Prostate gland (tissue), 2 donors: ENCODE measurements around the gene TBC1D9B. TPM values are rescaled to one million over a fixed set of nuclear protein-coding genes. Genes with fewer than 3 reads are reported as not detected.

Experiments used
- DNase-seq: peaks from one replicate; pipeline ENCODE4 v3.0.0-alpha.2; 2019; ENCODE audit warnings: low spot score
- H3K27ac ChIP-seq, 2 donors: fragments of 200-600 bp; sonication (generic); 2 replicates each; pipeline ENCODE4 v1.5.1; 2017 to 2019
- H3K27me3 ChIP-seq: fragments of 200-600 bp; sonication (generic); replicated peaks from 2 replicates; pipeline ENCODE4 v1.5.1; 2019; ENCODE audit not compliant: insufficient read depth
- H3K36me3 ChIP-seq, 2 donors: fragments of 200-600 bp; sonication (generic); 1 replicate in 1 of 2; 2 replicates in 1 of 2; pipeline versions ENCODE4 v1.5.1 to v1.8.1; 2017 to 2019
- H3K4me1 ChIP-seq: fragments of 200-600 bp; sonication (generic); replicated peaks from 2 replicates; pipeline ENCODE4 v1.5.1; 2019
- H3K4me3 ChIP-seq, 2 donors: fragments of 200-600 bp; sonication (generic); 2 replicates each; pipeline ENCODE4 v1.5.1; 2017 to 2019
- H3K9me3 ChIP-seq: fragments of 200-600 bp; sonication (generic); 2 replicates; pipeline ENCODE4 v1.5.1; 2017
- POLR2A ChIP-seq: fragments of 450-650 bp; IDR thresholded peaks from one replicate; pipeline ENCODE4 v1.6.1; 2016; ENCODE audit warnings: antibody characterized with exemption, mild to moderate bottlenecking
- POLR2AphosphoS5 ChIP-seq: sonication (generic); formaldehyde crosslinking; IDR thresholded peaks from one replicate; pipeline ENCODE4 v1.6.1; 2017; ENCODE audit warnings: antibody characterized with exemption
- WGBS: methylation state at CpG from one replicate; pipeline ENCODE4 v1.1.5; 2018; 5-methylcytosine and 5-hydroxymethylcytosine counted together
- intact Hi-C: fragments of 100-400 bp; cut with DNase I; formaldehyde crosslinking; loops from one replicate; pipeline ENCODE4 v1.14.2; 2022
- total RNA-seq, 2 donors: library from RNA; depleted of rRNA; stranded (reverse); fragments of >200 nt; gene quantifications; one replicate each; pipeline ENCODE4 v1.1.0, GENCODE V29; 2016
- TF ChIP-seq, protein P1 (sequence below), 4 experiments: fragments of 200-600 bp in 2 of 4; fragments of 450-650 bp in 2 of 4; sonication (generic) in 2 of 4; IDR thresholded peaks; 1 replicate in 3 of 4; 2 replicates in 1 of 4; pipeline ENCODE4 v1.5.1; 2016 to 2019; ENCODE audit warnings: antibody characterized with exemption in 4 of 4, mild to moderate bottlenecking in 2 of 4, moderate library complexity in 2 of 4

Gene TBC1D9B
- total RNA-seq, 2 donors from 2014 or later: 64.1 to 163 TPM

DNA sequence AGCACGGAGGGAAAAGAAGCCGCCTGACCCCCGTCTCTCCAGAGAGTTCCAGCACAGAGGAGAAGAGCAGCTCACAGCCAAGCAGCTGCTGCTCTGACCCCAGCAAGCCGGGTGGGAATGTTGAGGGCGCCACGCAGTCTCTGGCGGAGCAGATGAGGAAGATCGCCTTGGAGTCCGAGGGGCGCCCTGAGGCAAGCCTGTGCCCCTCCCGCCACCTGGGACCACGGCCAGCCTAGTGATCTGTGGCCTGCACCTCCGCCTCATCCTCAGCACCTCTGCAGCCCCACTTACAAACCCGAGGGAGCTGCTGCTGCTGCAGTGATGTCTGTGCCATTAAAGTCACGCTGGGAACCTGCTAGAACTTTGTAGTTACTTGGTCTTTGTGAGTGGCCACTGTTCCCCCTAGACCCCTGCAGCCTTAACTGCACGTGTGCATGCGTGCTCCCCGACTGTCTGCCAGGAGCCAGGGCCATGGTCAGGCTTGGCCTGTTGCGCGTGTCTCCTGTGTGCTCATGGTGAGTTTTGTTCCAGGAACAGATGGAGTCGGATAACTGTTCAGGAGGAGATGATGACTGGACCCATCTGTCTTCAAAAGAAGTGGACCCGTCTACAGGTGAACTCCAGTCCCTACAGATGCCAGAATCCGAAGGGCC lies 74.5 kb downstream of the TBC1D9B start:
- H3K27ac ChIP-seq: no peak overlapping the region
- intact Hi-C loops: no loop called here
- WGBS: 82% methylated on average over 22 of the region's 23 CpGs
- no peak overlapping the region for H3K4me3 ChIP-seq
- no peaks in the 10 kb centered on the region for H3K9me3 ChIP-seq
- H3K27me3 ChIP-seq: no peaks in the 10 kb centered on the region
- no peak for TF ChIP-seq POLR2A
- no peak for TF ChIP-seq POLR2AphosphoS5
- TF ChIP-seq, protein P1, sequence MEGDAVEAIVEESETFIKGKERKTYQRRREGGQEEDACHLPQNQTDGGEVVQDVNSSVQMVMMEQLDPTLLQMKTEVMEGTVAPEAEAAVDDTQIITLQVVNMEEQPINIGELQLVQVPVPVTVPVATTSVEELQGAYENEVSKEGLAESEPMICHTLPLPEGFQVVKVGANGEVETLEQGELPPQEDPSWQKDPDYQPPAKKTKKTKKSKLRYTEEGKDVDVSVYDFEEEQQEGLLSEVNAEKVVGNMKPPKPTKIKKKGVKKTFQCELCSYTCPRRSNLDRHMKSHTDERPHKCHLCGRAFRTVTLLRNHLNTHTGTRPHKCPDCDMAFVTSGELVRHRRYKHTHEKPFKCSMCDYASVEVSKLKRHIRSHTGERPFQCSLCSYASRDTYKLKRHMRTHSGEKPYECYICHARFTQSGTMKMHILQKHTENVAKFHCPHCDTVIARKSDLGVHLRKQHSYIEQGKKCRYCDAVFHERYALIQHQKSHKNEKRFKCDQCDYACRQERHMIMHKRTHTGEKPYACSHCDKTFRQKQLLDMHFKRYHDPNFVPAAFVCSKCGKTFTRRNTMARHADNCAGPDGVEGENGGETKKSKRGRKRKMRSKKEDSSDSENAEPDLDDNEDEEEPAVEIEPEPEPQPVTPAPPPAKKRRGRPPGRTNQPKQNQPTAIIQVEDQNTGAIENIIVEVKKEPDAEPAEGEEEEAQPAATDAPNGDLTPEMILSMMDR (IDR thresholded peaks at IDR 0.05): no peak
- H3K4me1 ChIP-seq: no peaks in the 10 kb centered on the region
- H3K36me3 ChIP-seq: peaks cover 18 to 44% of the 10 kb centered on the region in 2 donors
- no peak for DNase-seq

DNA sequence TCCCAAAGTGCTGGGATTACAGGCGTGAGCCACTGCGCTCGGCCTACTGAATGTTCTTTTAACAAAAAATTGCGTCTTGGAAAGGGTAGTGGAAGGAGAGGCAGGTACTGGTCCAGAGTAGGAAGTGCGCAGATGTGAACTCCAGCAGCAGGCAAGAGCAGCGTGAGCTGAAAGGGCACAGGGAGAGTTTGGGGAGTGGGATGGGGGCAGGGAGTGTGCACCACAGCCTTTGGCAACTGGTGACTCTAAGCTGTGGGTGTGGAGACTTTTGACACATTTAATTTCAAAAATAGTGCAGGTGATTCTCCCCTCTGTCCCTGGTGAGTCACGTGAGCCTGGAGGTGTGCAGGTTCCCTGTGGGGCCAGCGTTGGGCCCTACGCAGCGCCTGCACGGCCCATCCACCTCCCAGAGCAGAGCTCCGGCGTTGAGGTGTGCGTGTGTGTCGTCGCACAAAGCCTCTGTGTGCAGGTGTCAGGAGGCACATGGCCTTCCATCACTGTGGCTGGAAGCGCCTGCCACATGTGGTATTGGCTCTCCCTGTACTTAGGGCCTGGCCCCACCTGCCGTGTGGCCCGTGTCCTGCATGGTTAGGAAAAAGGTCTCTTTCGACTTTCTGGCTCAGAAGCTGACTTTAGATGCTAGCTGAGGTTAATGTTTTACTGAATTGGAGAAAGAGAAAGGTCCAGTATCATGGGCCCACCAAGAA lies 75.5 kb downstream of the TBC1D9B start:
- intact Hi-C loops: no loop called here
- H3K27me3 ChIP-seq: no peaks in the 10 kb centered on the region
- no peak for DNase-seq
- no peaks in the 10 kb centered on the region for H3K9me3 ChIP-seq
- no peak overlapping the region for H3K27ac ChIP-seq
- H3K4me3 ChIP-seq: no peak overlapping the region
- 94% methylated on average over 20 of the region's 20 CpGs for WGBS
- TF ChIP-seq POLR2A: no peak
- H3K36me3 ChIP-seq: peaks cover 18 to 36% of the 10 kb centered on the region in 2 donors
- no peaks in the 10 kb centered on the region for H3K4me1 ChIP-seq

DNA sequence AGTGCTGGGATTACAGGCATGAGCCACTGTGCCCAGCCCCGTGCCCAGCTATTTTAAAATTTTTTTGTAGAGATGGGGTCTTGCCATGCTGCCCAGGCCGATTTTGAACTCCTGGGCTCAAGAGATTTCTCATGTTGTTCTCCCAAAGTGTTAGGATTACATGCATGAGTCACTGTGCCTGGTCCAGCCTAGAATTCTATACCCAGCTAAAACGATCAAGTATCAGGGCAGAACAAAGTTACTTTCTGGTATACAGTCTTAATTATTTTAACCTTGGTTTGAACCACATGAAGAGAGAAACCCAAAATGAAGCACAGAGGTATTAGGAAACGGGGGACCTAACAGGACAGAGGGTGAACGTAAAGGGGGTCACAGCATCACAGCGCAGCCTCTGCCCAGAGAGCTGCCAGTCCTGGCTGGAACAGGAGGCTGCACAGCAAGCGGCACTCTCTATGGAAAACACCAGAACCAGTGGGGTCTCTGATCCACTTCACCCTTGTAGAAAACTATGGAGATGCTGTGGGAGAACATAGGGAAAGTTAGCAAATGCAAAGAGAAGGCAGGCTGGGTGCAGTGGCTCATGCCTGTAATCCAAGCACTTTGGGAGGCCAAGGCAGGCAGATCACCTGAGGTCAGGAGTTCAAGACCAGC lies 76.8 kb downstream of the TBC1D9B start:
- no peak for DNase-seq
- H3K27ac ChIP-seq: no peak overlapping the region
- H3K9me3 ChIP-seq: no peaks in the 10 kb centered on the region
- no peak overlapping the region for H3K4me3 ChIP-seq
- H3K36me3 ChIP-seq: peaks cover 16 to 30% of the 10 kb centered on the region in 2 donors
- no peaks in the 10 kb centered on the region for H3K4me1 ChIP-seq
- TF ChIP-seq POLR2AphosphoS5 (no peak), POLR2A (no peak)
- TF ChIP-seq, protein P1 (IDR thresholded peaks at IDR 0.05): no peak
- H3K27me3 ChIP-seq: no peaks in the 10 kb centered on the region
- 91% methylated on average over 7 of the region's 7 CpGs for WGBS
- intact Hi-C loops: no loop called here

DNA sequence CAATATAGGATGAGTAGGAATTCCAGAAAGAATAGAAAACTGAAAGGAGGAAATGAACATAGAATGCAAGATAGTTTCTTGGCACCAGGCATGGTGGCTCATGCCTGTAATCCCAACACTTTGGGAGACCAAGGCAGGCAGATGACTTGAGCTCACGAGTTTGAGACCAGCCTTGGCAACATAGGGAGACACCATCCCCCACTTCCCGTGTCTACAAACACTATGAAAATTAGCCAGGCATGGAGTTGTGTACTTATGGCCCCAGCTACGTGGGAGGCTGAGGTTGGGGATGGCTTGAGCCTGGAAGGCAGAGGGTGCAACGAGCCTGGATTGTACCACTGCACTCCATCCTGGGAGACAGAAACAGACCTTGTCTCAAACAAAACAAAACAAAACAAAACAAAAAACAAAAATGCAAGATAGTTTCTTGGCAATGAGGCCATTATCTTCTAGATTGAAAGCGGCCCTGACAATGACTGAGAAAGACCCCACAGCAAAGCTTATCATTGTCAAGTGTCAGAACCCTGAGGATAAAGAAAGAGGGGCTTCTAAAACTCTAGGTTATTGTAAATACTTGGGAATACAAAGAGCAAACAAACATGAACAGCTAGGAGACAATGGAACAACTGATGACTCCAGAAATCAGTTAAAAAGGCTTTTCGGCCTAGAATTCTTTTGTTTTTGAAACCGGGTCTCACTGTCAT lies 77.8 kb downstream of the TBC1D9B start:
- Histone ChIP-seq H3K9me3 (no peaks in the 10 kb centered on the region), H3K4me1 (peaks cover 3% of the 10 kb centered on the region), H3K27me3 (no peaks in the 10 kb centered on the region), H3K27ac (peak overlapping the region in 1 of 2 donors; percentile 14), H3K36me3 (peaks cover 24 to 41% of the 10 kb centered on the region in 2 donors), H3K4me3 (no peak overlapping the region)
- DNase-seq: no peak
- 76% methylated on average over 7 of the region's 7 CpGs for WGBS
- TF ChIP-seq POLR2AphosphoS5 (peak; percentile 27), POLR2A (no peak)
- TF ChIP-seq, protein P1 (IDR thresholded peaks at IDR 0.05): no peak
- intact Hi-C loops: no loop called here
